Kidney (tissue), 14 donors: ENCODE measurements around the gene APMAP. TPM values are rescaled to one million over a fixed set of nuclear protein-coding genes. Genes with fewer than 3 reads are reported as not detected.

ENCODE experiments used
- DNase-seq, 5 donors: peaks; one replicate each; pipeline ENCODE4 v3.0.0-alpha.2; 2013 to 2020
- FAIRE-seq: peaks from 2 replicates; lab custom pipeline; 2012; peaks lifted over from hg19 to GRCh38; lab: Jason Lieb, UNC
- H3K27ac ChIP-seq, 2 donors: one replicate each; pipeline ENCODE4 v1.7.0; 2013; ENCODE audit warnings: low read depth in 2 of 2, low read length in 2 of 2, inconsistent platforms in 1 of 2
- H3K27me3 ChIP-seq: one replicate; pipeline ENCODE4 v1.7.1; 2013; ENCODE audit warnings: low read length, inconsistent platforms; ENCODE audit not compliant: control insufficient read depth, insufficient read depth
- H3K36me3 ChIP-seq, 3 donors: one replicate each; pipeline versions ENCODE4 v1.7.0 to v1.7.1; 2013; ENCODE audit warnings: low read length in 3 of 3, control low read depth in 1 of 3, inconsistent platforms in 1 of 3; ENCODE audit not compliant: insufficient read depth in 3 of 3, control insufficient read depth in 2 of 3
- H3K4me1 ChIP-seq, 3 donors: one replicate each; pipeline versions ENCODE4 v1.7.0 to v1.7.1; 2013; ENCODE audit warnings: low read length in 3 of 3, inconsistent platforms in 1 of 3, low read depth in 1 of 3; ENCODE audit not compliant: control insufficient read depth in 2 of 3, insufficient read depth in 2 of 3
- H3K4me3 ChIP-seq, 3 donors: one replicate each; pipeline versions ENCODE4 v1.7.0 to v1.8.1; 2013; ENCODE audit warnings: low read length in 3 of 3, control low read depth in 1 of 3, inconsistent platforms in 1 of 3
- H3K9ac ChIP-seq, 3 donors: one replicate each; pipeline versions ENCODE4 v1.7.0 to v1.7.1; 2013; ENCODE audit warnings: low read length in 3 of 3, control low read depth in 1 of 3, inconsistent platforms in 1 of 3
- H3K9me3 ChIP-seq, 3 donors: one replicate each; pipeline versions ENCODE4 v1.7.0 to v1.7.1; 2013; ENCODE audit warnings: low read length in 3 of 3, control low read depth in 1 of 3, inconsistent platforms in 1 of 3; ENCODE audit not compliant: control insufficient read depth in 2 of 3, insufficient read depth in 1 of 3
- CTCF ChIP-seq: IDR thresholded peaks from 3 replicates; pipeline ENCODE4 v1.5.1; 2012; ENCODE audit warnings: mild to moderate bottlenecking, moderate library complexity, borderline replicate concordance; ENCODE audit not compliant: insufficient read depth; ENCODE audit errors: extremely low read depth
- intact Hi-C: fragments of 100-400 bp; cut with DNase I; formaldehyde crosslinking; loops from one replicate; pipeline ENCODE4 v1.11.1; 2022
- polyA plus RNA-seq: library from polyadenylated mRNA; stranded (reverse); fragments of 350-450 nt; fragmentation: Illumina TruSeq; extraction: RNeasy Lipid Tissue Mini Kit (QIAGEN cat#74804); gene quantifications from one replicate; pipeline ENCODE4 v1.2.3, GENCODE V29; 2014; ENCODE audit warnings: low read depth, low replicate concordance; ENCODE audit not compliant: insufficient read depth
- total RNA-seq: library from RNA; stranded (reverse); fragmentation: NEBNext Ultra II Directional; extraction: Animal tissue kit (Norgen Biotek cat#: 25700); gene quantifications from one replicate; pipeline ENCODE4 v1.2.1, GENCODE V29; 2021
- donor health status: control.
- donor health status: control.
- donor health status: control.
- donor health status: control.
- donor health status: control.
- donor health status: DM: yes; HTN: yes; CAD: no.
- donor health status: Normal renal cell carcinoma (clear cell type).

Gene APMAP
- total and polyA plus RNA-seq, 2 donors from 2014 or later, result 79.7 to 90.9 TPM

GRCh38 chr20:25017257-25017803 is 24.8 kb upstream of the APMAP start:
- DNase-seq (peak; percentile 47 to 88 (median 52)), FAIRE-seq (no peak)
- H3K27ac ChIP-seq, result peak overlapping the region; percentile 62 to 79
- H3K9me3 ChIP-seq, result no peaks in the 10 kb centered on the region
- intact Hi-C loops, result no loop called here
- no peak overlapping the region for H3K4me3 ChIP-seq
- peaks cover 0 to 10% (median 6%) of the 10 kb centered on the region in 3 donors for H3K4me1 ChIP-seq
- H3K27me3 ChIP-seq, result no peaks in the 10 kb centered on the region
- peaks cover 0 to 77% (median 32%) of the 10 kb centered on the region in 3 donors for H3K36me3 ChIP-seq
- H3K9ac ChIP-seq, result no peak overlapping the region
- TF ChIP-seq CTCF, result no peak

- Histone ChIP-seq H3K4me1 (peaks cover 0 to 6% (median 6%) of the 10 kb centered on the region in 3 donors), H3K9ac (no peak overlapping the region), H3K9me3 (no peaks in the 10 kb centered on the region), H3K27me3 (no peaks in the 10 kb centered on the region), H3K4me3 (no peak overlapping the region), H3K27ac (no peak overlapping the region), H3K36me3 (peaks cover 0 to 86% (median 39%) of the 10 kb centered on the region in 3 donors)
- DNase-seq (peak in 2 of 5 donors; percentile 20 to 41), FAIRE-seq (no peak)
- intact Hi-C loops, result no loop called here
- no peak for TF ChIP-seq CTCF
Measured at GRCh38 chr20:25016471-25016870, 23.9 kb upstream of the APMAP start.

GRCh38 chr20:25015986-25016385 is 23.4 kb upstream of the APMAP start:
- FAIRE-seq (no peak), DNase-seq (peak in 4 of 5 donors; percentile 12 to 47 (median 30))
- no peak for TF ChIP-seq CTCF
- no peak overlapping the region for H3K9ac ChIP-seq
- intact Hi-C loops, result no loop called here
- peaks cover 0 to 6% (median 3%) of the 10 kb centered on the region in 3 donors for H3K4me1 ChIP-seq
- H3K9me3 ChIP-seq, result no peaks in the 10 kb centered on the region
- no peak overlapping the region for H3K27ac ChIP-seq
- H3K4me3 ChIP-seq, result no peak overlapping the region
- H3K27me3 ChIP-seq, result no peaks in the 10 kb centered on the region
- H3K36me3 ChIP-seq, result peaks cover 0 to 86% (median 42%) of the 10 kb centered on the region in 3 donors
